Testis (tissue), 2 donors: Measurements from ENCODE around the gene NEDD1.

Experiments used
- POLR2A ChIP-seq: fragments of 450-650 bp; IDR thresholded peaks from one replicate; pipeline ENCODE4 v1.6.1; 2017; ENCODE audit warnings: antibody characterized with exemption, mild to moderate bottlenecking, moderate library complexity
- TF ChIP-seq, protein P1 (sequence below), 3 experiments: fragments of 450-650 bp in 2 of 3; fragments of 200-600 bp in 1 of 3; sonication (generic) in 1 of 3; IDR thresholded peaks; one replicate each; pipeline ENCODE4 v1.5.1; 2016 to 2019; ENCODE audit warnings: antibody characterized with exemption in 3 of 3, mild to moderate bottlenecking in 2 of 3, moderate library complexity in 1 of 3

DNA sequence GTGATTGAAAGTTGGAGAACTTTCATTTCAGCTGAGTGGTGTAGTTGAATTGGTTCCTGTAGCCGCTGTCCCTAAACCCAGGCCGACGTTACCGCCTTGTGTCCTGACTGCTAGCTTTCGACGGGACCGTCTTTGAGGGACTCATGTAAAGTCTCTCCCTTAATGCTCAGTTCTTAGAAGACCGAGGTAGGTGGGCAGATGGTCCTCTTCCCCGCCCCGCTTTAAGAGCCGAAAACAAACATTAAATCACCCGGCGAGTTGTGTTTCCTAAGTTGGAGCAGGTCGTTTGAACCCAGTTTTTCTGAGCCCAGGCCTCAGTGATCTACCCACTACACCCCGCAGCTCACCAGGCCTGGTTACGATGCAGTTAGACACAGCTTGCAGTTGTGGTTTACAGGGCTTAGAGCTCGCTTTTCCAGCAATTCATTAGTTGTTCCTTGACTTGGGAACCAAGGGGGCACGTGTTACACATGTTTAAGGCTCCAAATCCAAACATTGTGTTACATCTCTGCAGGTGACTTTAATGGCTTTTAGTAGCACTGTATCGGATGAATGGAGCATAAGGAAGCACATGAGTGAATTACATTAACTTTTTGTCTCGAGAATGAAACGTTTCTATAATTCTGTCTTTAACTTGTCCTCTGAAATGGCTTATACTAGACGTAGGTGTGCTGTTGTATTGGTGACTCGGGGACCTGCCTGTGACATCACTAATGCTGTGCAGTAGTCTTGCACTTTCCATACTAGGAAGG, 790 bp downstream of the NEDD1 start:
- TF ChIP-seq, protein P1, sequence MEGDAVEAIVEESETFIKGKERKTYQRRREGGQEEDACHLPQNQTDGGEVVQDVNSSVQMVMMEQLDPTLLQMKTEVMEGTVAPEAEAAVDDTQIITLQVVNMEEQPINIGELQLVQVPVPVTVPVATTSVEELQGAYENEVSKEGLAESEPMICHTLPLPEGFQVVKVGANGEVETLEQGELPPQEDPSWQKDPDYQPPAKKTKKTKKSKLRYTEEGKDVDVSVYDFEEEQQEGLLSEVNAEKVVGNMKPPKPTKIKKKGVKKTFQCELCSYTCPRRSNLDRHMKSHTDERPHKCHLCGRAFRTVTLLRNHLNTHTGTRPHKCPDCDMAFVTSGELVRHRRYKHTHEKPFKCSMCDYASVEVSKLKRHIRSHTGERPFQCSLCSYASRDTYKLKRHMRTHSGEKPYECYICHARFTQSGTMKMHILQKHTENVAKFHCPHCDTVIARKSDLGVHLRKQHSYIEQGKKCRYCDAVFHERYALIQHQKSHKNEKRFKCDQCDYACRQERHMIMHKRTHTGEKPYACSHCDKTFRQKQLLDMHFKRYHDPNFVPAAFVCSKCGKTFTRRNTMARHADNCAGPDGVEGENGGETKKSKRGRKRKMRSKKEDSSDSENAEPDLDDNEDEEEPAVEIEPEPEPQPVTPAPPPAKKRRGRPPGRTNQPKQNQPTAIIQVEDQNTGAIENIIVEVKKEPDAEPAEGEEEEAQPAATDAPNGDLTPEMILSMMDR (IDR thresholded peaks at IDR 0.05) = no peak
- no peak for TF ChIP-seq POLR2A
